Stimulated activated naive CD8-positive, alpha-beta T cell treated with anti-CD3 and anti-CD28 coated beads, Interleukin-15, amount 100 ng/mL, for 72 hours (primary cell): ENCODE measurements around the gene APOO.

Experiments used
- ATAC-seq: fragments of 150-1000 bp; cut with Tn5 transposase; 2 replicates; pipeline ENCODE4 v1.10.0; 2021; ENCODE audit warnings: mild to moderate bottlenecking, moderate library complexity
- DNase-seq, 2 donors: peaks; one replicate each; pipeline ENCODE4 v3.0.0; 2021 to 2022
- H3K27ac Mint-ChIP-seq, 2 donors: one replicate each; pipeline ENCODE4 v1.8.0; 2022; ENCODE audit warnings: mild to moderate bottlenecking in 2 of 2, mixed read lengths in 2 of 2, moderate library complexity in 2 of 2
- H3K27me3 Mint-ChIP-seq: one replicate; pipeline ENCODE4 v1.8.0; 2022; ENCODE audit warnings: mixed read lengths
- H3K4me1 Mint-ChIP-seq: one replicate; pipeline ENCODE4 v1.8.0; 2022; ENCODE audit warnings: mild to moderate bottlenecking, mixed read lengths
- H3K4me3 Mint-ChIP-seq, 2 donors: one replicate each; pipeline ENCODE4 v1.8.0; 2022; ENCODE audit warnings: mild to moderate bottlenecking in 2 of 2, mixed read lengths in 2 of 2, moderate library complexity in 1 of 2
- H3K9me3 Mint-ChIP-seq, 2 donors: one replicate each; pipeline ENCODE4 v1.8.0; 2022; ENCODE audit warnings: mixed read lengths in 2 of 2

Gene APOO

DNA sequence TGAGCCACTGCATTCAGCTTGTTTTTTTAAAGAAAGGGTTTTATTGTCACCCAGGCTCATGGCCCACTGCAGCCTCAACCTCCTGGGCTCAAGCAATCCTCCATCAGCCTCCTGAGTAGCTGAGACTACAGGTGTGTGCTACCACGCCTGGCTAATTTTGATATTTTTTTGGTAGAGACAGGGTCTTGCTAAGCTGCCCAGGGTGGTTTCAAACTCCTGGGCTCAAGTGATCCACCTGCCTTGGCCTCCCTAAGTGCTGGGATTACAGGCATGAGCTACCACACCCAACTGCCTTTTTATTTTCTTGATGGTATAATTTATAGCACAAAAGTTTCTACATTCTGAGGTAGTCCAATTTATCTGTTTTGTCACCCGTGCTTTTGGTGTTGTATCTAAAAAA is 85.9 kb downstream of the APOO start:
- H3K27me3 Mint-ChIP-seq, result no peaks in the 10 kb centered on the region
- H3K27ac Mint-ChIP-seq, result no peak overlapping the region

DNA sequence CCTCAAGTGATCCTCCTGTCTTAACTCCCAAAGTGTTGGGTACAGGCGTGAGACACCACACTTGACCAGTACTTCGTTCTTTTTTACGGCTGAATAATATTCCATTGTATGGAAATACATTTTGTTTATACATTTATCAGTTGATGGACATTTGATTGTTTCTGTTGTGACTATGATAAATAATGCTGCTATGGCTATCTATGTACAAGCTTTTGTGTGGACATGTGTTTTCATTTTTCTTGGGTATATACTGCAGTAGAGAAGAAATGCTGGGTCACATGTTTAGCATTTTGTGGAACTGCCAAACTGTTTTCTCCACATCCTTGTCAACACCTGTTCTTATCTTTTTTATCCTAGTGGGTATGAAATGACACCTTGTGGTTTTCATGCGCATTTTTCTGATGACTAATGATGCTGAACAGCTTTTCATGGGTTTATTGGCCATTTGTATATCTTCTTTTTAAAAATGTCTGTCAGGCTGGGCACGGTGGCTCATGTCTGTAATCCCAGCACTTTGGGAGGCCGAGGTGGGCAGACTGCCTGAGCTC is 87.4 kb downstream of the APOO start:
- no peak for ATAC-seq
- H3K27ac Mint-ChIP-seq, result no peak overlapping the region
- no peaks in the 10 kb centered on the region for H3K9me3 Mint-ChIP-seq
- no peak for DNase-seq
- H3K4me3 Mint-ChIP-seq, result no peak overlapping the region
- no peaks in the 10 kb centered on the region for H3K4me1 Mint-ChIP-seq
- no peaks in the 10 kb centered on the region for H3K27me3 Mint-ChIP-seq

More for the DNA sequence above, 85.9 kb downstream of the APOO start:
- Mint-ChIP-seq H3K4me1 (no peaks in the 10 kb centered on the region), H3K9me3 (no peaks in the 10 kb centered on the region), H3K4me3 (no peak overlapping the region)
- DNase-seq (no peak), ATAC-seq (no peak)

DNA sequence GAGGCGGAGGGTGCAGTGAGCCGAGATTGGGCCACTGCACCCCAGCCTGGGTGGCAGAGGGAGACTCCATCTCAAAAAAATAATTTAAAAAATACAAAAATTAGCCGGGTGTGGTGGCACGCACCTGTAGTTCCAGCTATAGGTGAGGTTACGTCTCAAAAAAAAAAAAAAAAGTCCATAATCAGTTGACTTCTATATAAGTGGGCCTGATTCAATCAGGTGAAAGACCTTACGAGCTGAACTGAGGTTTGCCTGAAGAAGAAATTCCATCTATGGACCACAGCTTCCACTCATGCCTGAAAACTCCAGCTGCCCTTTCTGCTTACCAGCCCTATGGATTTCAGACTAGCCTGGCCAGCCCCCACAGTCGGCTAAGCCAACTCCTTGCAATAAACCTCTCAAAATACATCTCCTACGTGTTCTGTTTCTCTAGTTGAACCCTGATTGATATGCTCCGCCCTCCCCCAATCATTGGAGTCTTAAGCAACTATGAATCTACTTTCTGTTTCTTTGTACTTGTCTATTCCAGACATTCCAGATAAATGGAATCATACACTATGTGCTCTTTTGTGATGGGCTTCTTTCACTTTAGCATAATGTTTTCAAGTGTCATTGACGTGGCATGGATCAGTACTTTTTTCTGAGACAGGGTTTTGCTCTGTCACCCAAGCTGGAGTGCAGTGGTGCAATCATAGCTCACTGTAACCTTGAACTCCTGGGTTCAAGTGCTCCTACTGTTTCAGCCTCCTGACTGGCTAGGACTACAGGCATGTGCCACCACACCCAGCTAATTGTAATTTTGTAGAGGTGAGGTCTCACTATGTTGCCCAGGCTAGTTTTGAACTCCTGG is 88.1 kb downstream of the APOO start:
- no peaks in the 10 kb centered on the region for H3K9me3 Mint-ChIP-seq
- DNase-seq (no peak), ATAC-seq (no peak)
- no peaks in the 10 kb centered on the region for H3K27me3 Mint-ChIP-seq
- H3K27ac Mint-ChIP-seq, result no peak overlapping the region
- H3K4me3 Mint-ChIP-seq, result no peak overlapping the region
- H3K4me1 Mint-ChIP-seq, result no peaks in the 10 kb centered on the region

GRCh38 chrX:23817979-23818336 is 89.8 kb downstream of the APOO start:
- Mint-ChIP-seq H3K4me3 (no peak overlapping the region), H3K27me3 (no peaks in the 10 kb centered on the region), H3K27ac (no peak overlapping the region), H3K4me1 (no peaks in the 10 kb centered on the region), H3K9me3 (no peaks in the 10 kb centered on the region)
- DNase-seq (no peak), ATAC-seq (no peak)

DNA sequence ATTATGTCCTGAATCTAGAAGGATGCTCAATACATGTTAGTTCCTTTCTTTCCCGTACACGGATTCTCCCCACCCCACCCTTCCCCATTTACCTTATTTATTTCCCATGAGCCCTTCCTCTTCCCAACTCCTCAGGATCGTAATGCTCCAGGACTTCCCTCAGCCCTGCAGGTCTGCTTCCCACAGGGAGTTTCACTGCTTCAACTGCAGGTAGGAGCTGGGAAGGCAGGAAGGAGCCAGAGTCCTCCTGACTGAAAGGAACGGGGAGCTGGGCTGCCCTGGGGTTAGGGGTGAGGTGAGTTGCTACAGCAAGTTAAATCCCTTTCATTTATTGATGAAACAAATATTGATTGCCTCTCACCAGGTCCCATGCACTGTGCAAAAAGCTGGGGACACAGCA is 91.6 kb downstream of the APOO start:
- Mint-ChIP-seq H3K9me3 (no peaks in the 10 kb centered on the region), H3K27me3 (no peaks in the 10 kb centered on the region), H3K27ac (no peak overlapping the region), H3K4me1 (no peaks in the 10 kb centered on the region), H3K4me3 (no peak overlapping the region)
- no peak for DNase-seq
- ATAC-seq, result no peak

DNA sequence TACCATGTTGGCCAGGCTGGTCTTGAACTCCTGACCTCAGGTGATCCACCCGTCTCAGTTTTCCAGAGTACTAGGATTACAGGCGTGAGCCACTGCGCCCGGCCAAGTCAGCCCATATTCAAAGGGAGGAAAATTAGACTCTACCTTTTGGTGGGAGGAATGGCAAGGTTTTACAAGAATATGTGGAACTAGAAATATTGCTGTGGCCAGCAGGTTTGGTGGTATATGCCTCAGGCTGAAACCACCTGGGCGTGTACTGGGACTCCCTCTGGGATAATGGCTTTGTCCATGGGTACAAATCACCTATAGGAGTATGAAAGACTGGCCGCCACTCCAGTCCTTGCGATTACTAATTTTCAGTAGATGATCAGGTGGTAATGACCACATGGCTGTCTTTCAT is 92.4 kb downstream of the APOO start:
- H3K27me3 Mint-ChIP-seq, result peaks cover 6% of the 10 kb centered on the region
- H3K27ac Mint-ChIP-seq, result no peak overlapping the region
- H3K4me3 Mint-ChIP-seq, result no peak overlapping the region
- ATAC-seq (no peak), DNase-seq (no peak)
- H3K4me1 Mint-ChIP-seq, result peaks cover 6% of the 10 kb centered on the region
- H3K9me3 Mint-ChIP-seq, result no peaks in the 10 kb centered on the region

DNA sequence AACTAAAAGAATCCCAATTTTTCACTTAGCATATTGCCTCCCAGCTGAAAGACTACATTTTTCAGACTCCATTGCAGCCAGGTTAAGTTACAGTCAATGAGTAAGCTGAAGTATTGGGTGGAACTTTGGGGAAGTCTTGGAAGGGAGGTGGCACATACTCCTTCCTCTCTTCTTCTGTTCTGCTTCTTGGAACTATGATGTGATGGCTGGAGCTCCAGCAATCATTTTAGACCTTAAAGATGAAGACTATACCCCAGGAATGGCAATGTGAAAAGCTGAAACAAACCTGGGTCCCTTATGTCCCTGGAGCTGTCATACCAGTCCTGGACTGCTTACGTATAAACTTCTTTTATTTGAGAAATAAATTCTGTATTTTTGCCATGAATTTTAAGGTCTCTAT is 93.9 kb downstream of the APOO start:
- ATAC-seq (no peak), DNase-seq (no peak)
- Mint-ChIP-seq H3K27me3 (peaks cover 6% of the 10 kb centered on the region), H3K9me3 (no peaks in the 10 kb centered on the region), H3K4me3 (no peak overlapping the region), H3K27ac (no peak overlapping the region), H3K4me1 (peaks cover 6% of the 10 kb centered on the region)

DNA sequence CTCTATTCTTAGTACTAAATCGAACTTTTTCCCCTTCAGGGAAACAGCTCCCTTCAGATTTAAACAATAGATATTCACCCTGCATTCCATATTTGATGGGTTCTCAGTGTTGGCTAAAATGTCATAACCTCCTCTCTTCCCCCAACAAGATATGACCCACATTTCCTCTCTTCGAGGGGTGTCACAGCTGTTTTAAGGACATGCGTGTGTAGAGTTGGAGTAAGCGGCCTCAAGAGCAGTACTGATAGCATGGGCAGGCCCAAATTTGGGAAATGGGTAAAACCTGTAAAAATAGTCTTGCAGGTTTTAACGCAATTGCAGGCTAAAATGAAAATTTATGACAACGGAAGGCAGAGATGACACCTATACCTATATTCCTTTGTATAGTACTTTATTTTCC is 96.1 kb downstream of the APOO start:
- Mint-ChIP-seq H3K4me1 (peaks cover 6% of the 10 kb centered on the region), H3K27me3 (peaks cover 6% of the 10 kb centered on the region), H3K9me3 (no peaks in the 10 kb centered on the region), H3K27ac (no peak overlapping the region), H3K4me3 (no peak overlapping the region)
- DNase-seq (no peak), ATAC-seq (no peak)

- Mint-ChIP-seq H3K27ac (no peak overlapping the region), H3K9me3 (no peaks in the 10 kb centered on the region), H3K4me1 (peaks cover 6% of the 10 kb centered on the region), H3K4me3 (peak overlapping the region in 1 of 2 donors; percentile 33), H3K27me3 (peaks cover 6% of the 10 kb centered on the region)
- ATAC-seq, result no peak
- no peak for DNase-seq
Measured at GRCh38 chrX:23811108-23811651, 96.6 kb downstream of the APOO start.

DNA sequence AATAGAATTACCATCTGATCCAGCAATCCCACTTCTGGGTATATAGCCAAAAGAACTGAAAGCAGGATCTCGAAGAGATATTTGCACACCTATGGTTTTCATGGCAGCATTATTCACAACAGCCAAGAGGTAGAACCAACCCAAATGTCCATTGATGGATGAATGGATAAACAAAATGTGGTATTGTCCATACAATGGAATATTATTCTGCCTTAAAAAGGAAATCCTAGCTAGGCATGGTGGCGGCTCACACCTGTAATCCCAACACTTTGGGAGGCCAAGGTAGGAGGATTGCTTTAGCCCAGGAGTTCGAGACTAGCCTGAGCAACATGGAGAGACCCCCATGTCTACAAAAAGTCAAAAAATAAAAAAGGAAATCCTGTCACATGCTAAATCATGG is 97.5 kb downstream of the APOO start:
- DNase-seq (no peak), ATAC-seq (no peak)
- Mint-ChIP-seq H3K9me3 (no peaks in the 10 kb centered on the region), H3K4me1 (peaks cover 6% of the 10 kb centered on the region), H3K4me3 (no peak overlapping the region), H3K27me3 (peaks cover 6% of the 10 kb centered on the region), H3K27ac (no peak overlapping the region)

GRCh38 chrX:23805389-23805788 is 102.3 kb downstream of the APOO start:
- no peaks in the 10 kb centered on the region for H3K27me3 Mint-ChIP-seq
- H3K9me3 Mint-ChIP-seq, result no peaks in the 10 kb centered on the region
- H3K4me1 Mint-ChIP-seq, result peaks cover 6% of the 10 kb centered on the region
- no peak overlapping the region for H3K4me3 Mint-ChIP-seq
- H3K27ac Mint-ChIP-seq, result peak overlapping the region in 1 of 2 donors; percentile 34
- DNase-seq (no peak), ATAC-seq (no peak)

GRCh38 chrX:23804578-23804977 is 103.2 kb downstream of the APOO start:
- no peaks in the 10 kb centered on the region for H3K9me3 Mint-ChIP-seq
- ATAC-seq (no peak), DNase-seq (no peak)
- no peak overlapping the region for H3K27ac Mint-ChIP-seq
- peaks cover 6% of the 10 kb centered on the region for H3K4me1 Mint-ChIP-seq
- no peaks in the 10 kb centered on the region for H3K27me3 Mint-ChIP-seq
- H3K4me3 Mint-ChIP-seq, result no peak overlapping the region

- H3K27me3 Mint-ChIP-seq, result no peaks in the 10 kb centered on the region
- no peaks in the 10 kb centered on the region for H3K9me3 Mint-ChIP-seq
- peaks cover 6% of the 10 kb centered on the region for H3K4me1 Mint-ChIP-seq
- no peak overlapping the region for H3K27ac Mint-ChIP-seq
- ATAC-seq (no peak), DNase-seq (no peak)
- H3K4me3 Mint-ChIP-seq, result no peak overlapping the region
Measured at GRCh38 chrX:23803931-23804381, 103.8 kb downstream of the APOO start.

GRCh38 chrX:23802431-23802830 is 105.3 kb downstream of the APOO start:
- DNase-seq (no peak), ATAC-seq (no peak)
- Mint-ChIP-seq H3K9me3 (no peaks in the 10 kb centered on the region), H3K27me3 (no peaks in the 10 kb centered on the region), H3K27ac (peak overlapping the region in 1 of 2 donors; percentile 82), H3K4me3 (no peak overlapping the region), H3K4me1 (peaks cover 12% of the 10 kb centered on the region)

- Mint-ChIP-seq H3K4me3 (no peak overlapping the region), H3K27me3 (no peaks in the 10 kb centered on the region), H3K9me3 (no peaks in the 10 kb centered on the region), H3K4me1 (peaks cover 12% of the 10 kb centered on the region), H3K27ac (peak overlapping the region in 1 of 2 donors; percentile 72)
- ATAC-seq, result no peak
- DNase-seq, result no peak
Measured at GRCh38 chrX:23799469-23800065, 108.2 kb downstream of the APOO start.
